ENCODE measurements around the gene FEM1C. TPM values are rescaled to one million over a fixed set of nuclear protein-coding genes. Genes with fewer than 3 reads are reported as not detected.

Gene FEM1C
- total RNA-seq, 1 donor from 2014 or later = 18.4 TPM

GRCh38 chr5:115584501-115584900 is 39.9 kb upstream of the FEM1C start:
- peaks cover 2% of the 10 kb centered on the region for H3K27me3 Mint-ChIP-seq
- no peaks in the 10 kb centered on the region for H3K36me3 Mint-ChIP-seq (ENCODE audit: insufficient read depth)
- H3K4me1 Mint-ChIP-seq (ENCODE audit: low read depth) = no peaks in the 10 kb centered on the region
- no peak overlapping the region for H3K27ac Mint-ChIP-seq
- no peak overlapping the region for H3K4me3 Mint-ChIP-seq (ENCODE audit: low read depth)
- no peak for DNase-seq (ENCODE audit: low spot score, unreplicated experiment)
- TF ChIP-seq, protein P1, sequence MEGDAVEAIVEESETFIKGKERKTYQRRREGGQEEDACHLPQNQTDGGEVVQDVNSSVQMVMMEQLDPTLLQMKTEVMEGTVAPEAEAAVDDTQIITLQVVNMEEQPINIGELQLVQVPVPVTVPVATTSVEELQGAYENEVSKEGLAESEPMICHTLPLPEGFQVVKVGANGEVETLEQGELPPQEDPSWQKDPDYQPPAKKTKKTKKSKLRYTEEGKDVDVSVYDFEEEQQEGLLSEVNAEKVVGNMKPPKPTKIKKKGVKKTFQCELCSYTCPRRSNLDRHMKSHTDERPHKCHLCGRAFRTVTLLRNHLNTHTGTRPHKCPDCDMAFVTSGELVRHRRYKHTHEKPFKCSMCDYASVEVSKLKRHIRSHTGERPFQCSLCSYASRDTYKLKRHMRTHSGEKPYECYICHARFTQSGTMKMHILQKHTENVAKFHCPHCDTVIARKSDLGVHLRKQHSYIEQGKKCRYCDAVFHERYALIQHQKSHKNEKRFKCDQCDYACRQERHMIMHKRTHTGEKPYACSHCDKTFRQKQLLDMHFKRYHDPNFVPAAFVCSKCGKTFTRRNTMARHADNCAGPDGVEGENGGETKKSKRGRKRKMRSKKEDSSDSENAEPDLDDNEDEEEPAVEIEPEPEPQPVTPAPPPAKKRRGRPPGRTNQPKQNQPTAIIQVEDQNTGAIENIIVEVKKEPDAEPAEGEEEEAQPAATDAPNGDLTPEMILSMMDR (IDR thresholded peaks at IDR 0.05; ENCODE audit: unreplicated experiment) = no peak
- no peaks in the 10 kb centered on the region for H3K9me3 Mint-ChIP-seq (ENCODE audit: low read depth)

DNA sequence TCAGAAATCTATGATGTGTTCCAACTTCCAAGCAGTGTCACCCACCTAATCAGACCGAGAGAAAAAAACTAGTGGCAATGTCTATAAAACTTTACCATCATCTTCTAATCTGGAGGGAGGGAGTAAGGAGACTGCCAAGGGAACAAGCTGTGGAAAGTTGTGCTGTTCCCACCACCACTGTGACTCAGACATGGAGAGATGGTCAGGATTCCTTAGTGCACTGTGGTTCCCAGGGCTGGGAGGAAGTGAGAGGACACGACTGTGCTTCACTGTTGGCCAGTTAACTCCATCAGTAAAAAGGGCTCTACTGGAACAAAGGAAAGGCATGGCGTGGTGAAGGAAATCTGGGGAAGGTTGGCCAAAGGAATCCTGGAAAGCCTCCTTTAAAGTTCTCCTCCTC is 38.9 kb upstream of the FEM1C start:
- Mint-ChIP-seq H3K4me3 (ENCODE audit: low read depth) (no peak overlapping the region), H3K4me1 (ENCODE audit: low read depth) (no peaks in the 10 kb centered on the region), H3K27me3 (peaks cover 2% of the 10 kb centered on the region), H3K27ac (no peak overlapping the region), H3K36me3 (ENCODE audit: insufficient read depth) (no peaks in the 10 kb centered on the region), H3K9me3 (ENCODE audit: low read depth) (no peaks in the 10 kb centered on the region)
- TF ChIP-seq, protein P1 (IDR thresholded peaks at IDR 0.05; ENCODE audit: unreplicated experiment) = no peak
- no peak for DNase-seq (ENCODE audit: low spot score, unreplicated experiment)

DNA sequence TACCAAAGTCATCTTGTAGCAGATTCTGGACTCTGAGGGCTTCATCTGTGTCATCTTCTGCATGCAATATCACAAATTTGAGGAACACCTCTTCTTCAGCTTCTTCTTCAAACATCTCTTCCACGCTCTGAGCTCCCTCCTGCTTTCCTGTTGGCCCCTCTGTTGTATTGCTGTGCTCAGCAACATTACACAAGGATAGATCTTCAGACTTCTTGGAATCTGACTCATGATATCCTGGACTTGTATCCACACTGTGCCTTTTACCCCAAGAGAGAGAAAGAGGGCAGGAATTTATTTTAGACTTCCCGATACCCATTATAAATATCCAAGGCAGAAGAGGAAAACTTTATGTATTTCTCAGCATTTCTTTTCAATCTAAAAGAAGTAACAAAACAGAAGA is 36.4 kb upstream of the FEM1C start:
- Mint-ChIP-seq H3K36me3 (ENCODE audit: insufficient read depth) (no peaks in the 10 kb centered on the region), H3K27me3 (peaks cover 7% of the 10 kb centered on the region), H3K9me3 (ENCODE audit: low read depth) (no peaks in the 10 kb centered on the region), H3K4me3 (ENCODE audit: low read depth) (no peak overlapping the region), H3K27ac (no peak overlapping the region), H3K4me1 (ENCODE audit: low read depth) (no peaks in the 10 kb centered on the region)
- DNase-seq (ENCODE audit: low spot score, unreplicated experiment) = no peak
- TF ChIP-seq, protein P1 (IDR thresholded peaks at IDR 0.05; ENCODE audit: unreplicated experiment) = no peak

DNA sequence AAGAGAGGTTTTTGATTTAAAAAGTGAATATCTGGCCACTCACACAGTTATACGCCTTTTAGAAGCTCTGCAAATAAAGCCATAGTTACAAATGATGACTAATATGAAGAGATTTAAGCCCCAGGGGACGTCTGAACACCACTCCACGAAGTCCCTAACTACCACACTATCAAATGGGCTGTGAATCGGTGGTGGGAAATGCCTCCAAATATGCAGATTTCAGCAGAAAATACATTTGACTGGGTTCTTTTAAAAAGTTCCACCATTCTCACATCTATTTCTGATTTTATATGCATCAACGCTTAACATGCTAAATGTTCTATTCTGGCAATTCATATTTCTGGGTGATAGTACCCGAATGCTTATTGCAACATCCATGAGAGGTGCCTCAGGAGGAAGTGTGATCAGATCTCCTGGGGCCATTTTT is 35.2 kb upstream of the FEM1C start:
- TF ChIP-seq, protein P1 (IDR thresholded peaks at IDR 0.05; ENCODE audit: unreplicated experiment) = no peak
- H3K9me3 Mint-ChIP-seq (ENCODE audit: low read depth) = no peaks in the 10 kb centered on the region
- no peaks in the 10 kb centered on the region for H3K36me3 Mint-ChIP-seq (ENCODE audit: insufficient read depth)
- H3K4me1 Mint-ChIP-seq (ENCODE audit: low read depth) = no peaks in the 10 kb centered on the region
- no peak overlapping the region for H3K27ac Mint-ChIP-seq
- no peak for DNase-seq (ENCODE audit: low spot score, unreplicated experiment)
- no peak overlapping the region for H3K4me3 Mint-ChIP-seq (ENCODE audit: low read depth)
- peaks cover 7% of the 10 kb centered on the region for H3K27me3 Mint-ChIP-seq

GRCh38 chr5:115579216-115579615 is 34.6 kb upstream of the FEM1C start:
- peaks cover 7% of the 10 kb centered on the region for H3K27me3 Mint-ChIP-seq
- H3K4me3 Mint-ChIP-seq (ENCODE audit: low read depth) = no peak overlapping the region
- no peaks in the 10 kb centered on the region for H3K4me1 Mint-ChIP-seq (ENCODE audit: low read depth)
- H3K36me3 Mint-ChIP-seq (ENCODE audit: insufficient read depth) = no peaks in the 10 kb centered on the region
- TF ChIP-seq, protein P1 (IDR thresholded peaks at IDR 0.05; ENCODE audit: unreplicated experiment) = no peak
- H3K9me3 Mint-ChIP-seq (ENCODE audit: low read depth) = no peaks in the 10 kb centered on the region
- no peak overlapping the region for H3K27ac Mint-ChIP-seq
- no peak for DNase-seq (ENCODE audit: low spot score, unreplicated experiment)

All from progenitor cell of endocrine pancreas (in vitro differentiated cells).